Activated T-cell treated with anti-CD3 and anti-CD28 coated beads, Interleukin-2, amount 50 U/mL, for 1 hour (primary cell): ENCODE data around the gene TMEM86B.
"Not testable (repeated sequence)": the region's sequence is repeated elsewhere in the genome, so short reads cannot be mapped to it uniquely, and the experiment has no call there.

Experiments used
- DNase-seq: peaks from one replicate; pipeline ENCODE4 v3.0.0-alpha.2; 2020

TMEM86B gene

DNA sequence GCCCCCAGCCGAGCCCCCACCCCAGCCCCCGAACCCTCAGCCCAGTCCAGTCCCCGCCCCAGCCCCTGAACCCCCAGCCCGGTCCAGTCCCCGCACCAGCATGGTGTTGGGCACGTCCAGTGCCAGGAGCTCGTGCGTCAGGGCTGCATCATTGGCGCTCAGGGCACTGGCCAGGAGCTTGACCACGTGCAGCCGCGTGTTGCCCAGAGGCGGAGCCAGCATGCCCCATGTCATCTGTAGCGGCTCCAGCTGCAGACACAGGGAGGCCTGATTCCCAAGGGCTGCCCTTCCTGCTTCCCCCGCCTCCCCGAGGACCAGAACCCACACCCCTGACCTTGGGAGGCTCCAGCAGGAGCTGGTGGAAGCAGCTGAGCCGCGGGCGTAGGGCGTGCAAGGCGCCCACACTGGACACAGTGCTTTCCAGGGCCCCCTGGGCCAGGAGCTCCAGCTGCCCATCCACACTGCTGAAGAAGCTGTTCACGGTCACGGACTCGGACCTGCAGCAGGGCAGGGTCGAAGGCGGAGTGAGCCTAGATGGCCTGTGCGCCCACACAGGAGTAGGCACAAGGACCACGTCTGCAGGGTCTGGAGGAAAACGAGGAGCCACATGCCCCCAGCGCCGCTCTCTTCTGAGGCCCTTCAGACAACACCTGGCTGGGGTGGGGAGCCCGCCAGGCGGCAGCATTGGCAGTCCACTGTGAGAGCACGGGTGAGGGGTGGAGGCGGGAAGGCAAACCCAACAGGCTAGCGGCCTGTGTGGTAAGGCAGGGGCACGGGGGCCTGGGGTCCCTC lies 12.8 kb upstream of the TMEM86B start:
- DNase-seq: no peak

DNA sequence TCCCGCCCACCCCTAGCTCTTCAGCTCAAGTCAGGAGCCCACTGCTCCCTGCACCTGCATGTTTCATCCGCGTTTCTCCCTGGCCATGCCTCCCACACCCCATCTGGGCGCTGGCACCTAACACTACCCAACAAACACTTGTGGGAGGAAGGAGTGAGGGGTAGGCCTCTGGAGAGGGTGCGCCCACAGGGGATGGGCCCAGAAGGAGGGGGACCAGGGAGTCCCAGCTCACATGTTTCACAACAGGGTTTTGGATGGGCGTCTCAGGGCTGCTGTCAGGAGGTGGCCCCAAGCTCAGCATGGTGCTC lies 12.1 kb upstream of the TMEM86B start:
- no peak for DNase-seq

DNA sequence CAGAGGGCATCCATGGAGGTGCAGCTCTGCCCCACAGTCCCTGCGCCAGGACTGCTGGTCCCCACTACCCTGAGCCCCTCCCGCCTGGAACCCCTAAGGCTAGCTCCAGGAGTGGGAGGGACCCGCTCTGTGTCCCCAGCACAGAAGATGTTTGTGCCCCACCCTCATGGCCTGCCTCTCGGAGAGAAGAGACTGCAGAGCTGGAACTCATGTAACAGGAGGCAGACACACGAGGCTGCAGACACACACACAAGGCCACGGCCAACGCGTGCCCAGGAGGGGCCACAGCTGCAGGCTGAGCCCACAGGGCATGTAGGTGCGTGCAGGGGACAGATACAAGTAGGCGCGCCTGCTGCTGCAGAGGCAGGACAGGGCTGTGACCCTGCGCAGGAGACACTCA lies 10.4 kb upstream of the TMEM86B start:
- DNase-seq: no peak

DNA sequence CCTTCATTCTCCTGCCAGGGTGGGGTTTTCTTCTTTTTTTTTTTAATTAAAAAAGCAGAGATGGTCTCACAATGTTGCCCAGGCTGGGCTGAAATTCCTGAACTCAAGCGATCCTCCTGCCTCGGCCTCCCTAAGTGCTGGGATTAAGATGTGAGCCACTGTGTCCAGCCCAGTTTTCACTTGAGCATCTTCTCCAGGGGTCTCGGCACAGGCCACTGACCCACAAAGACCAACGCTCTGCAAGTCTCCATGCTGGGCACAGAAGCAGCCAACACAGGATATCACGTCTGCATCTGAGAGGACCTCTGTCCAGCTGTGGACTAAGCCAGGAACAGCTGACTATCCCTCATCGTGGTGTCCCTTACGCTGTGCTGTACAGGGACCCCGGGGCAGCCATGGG lies 9.5 kb upstream of the TMEM86B start:
- DNase-seq: no peak

DNA sequence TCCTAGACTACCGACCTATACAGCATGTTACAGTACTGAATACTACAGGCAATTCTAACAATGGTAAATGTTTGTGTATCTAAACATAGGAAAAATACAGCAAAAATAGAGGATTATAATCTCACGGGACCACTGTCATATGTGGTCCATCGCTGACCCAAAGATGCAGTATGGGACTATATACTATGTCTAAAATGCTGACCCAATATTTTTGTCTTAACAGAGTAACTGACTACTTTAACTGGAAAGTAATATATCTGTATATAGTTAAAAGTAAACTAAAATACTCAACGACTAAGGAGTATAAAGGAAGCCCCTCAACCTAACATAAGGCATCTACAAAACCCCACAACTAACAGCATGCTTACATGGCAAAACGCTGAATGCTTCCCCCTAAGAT lies 4.4 kb upstream of the TMEM86B start:
- no peak for DNase-seq

DNA sequence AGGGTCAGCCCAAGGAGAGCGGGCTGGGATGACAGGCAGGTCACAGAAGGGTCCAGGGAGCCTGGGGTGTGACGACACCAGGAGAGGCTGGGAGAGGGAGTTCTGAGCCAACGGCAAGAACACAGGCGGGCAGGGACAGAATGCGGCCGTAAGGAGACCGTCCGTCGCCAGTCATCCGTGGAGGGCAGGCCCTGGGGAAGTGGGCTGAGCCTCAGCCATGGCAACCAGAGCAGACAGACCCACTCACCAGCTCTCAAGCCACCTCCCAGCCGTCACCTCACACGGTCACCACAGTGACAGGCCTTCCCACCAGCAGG lies 3.7 kb upstream of the TMEM86B start:
- no peak for DNase-seq

DNA sequence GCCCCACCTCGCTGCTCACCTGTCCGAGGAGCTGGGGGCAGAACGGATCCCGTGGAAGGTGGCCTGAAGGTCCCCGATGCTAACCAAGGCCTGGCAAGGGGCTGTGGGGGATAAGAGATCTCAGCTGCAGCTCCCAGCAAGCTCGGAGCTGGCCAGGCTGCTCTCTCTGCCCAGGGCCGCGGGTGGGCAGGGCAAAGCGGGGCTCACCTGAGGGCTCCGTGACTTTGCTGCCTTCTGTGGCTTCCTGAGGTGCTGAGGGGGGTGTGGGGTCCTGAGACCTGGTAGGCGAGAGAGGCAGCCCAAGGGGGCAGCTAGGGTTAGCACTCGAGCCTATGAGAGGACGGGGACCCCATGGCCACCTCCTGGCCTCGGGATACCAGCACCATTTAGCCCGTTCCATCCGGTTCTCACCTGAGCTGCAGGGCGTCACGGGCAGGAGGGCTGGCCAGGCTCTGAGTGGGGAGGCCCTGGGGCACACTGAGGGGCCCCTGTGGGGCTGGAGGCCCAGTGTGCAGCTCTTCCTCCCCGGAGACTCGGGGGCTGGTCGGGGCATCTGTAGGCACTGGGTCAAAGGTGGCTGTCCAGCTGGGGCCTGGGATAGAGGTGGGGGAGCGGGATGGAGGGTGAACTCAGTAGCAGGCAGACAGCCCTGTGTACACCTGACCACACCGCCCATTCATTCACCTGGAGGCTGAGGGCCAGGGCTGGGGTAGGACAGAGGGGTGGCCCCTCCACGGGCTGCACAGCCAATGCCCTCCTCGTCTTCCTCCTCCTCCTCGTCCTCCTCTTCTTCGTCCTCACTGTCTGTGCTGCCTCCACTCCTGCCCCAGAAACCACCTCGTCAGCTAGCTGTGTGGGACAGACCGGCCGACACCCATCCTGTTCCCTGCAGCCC lies 3.1 kb upstream of the TMEM86B start:
- no peak for DNase-seq

DNA sequence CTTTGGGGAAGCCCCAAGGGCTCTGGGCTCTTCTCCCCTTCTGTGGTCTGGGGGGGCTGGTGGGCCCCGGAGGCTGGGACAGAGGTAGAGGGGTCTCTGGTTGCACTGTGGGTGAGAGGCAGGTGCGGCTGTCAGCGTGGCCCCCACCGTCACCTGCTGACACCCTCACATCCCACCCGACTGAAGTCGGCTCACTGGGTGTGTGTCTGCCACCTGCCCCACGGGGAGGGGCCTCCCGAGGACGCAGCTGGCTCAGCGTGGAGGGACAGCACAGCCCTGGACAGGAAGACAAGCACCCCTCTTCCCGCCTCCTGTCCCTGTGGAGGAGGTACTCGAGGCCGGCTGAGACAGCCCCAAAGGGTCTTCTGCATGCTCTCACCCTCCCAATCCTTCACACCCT lies 2.2 kb upstream of the TMEM86B start:
- DNase-seq: no peak

DNA sequence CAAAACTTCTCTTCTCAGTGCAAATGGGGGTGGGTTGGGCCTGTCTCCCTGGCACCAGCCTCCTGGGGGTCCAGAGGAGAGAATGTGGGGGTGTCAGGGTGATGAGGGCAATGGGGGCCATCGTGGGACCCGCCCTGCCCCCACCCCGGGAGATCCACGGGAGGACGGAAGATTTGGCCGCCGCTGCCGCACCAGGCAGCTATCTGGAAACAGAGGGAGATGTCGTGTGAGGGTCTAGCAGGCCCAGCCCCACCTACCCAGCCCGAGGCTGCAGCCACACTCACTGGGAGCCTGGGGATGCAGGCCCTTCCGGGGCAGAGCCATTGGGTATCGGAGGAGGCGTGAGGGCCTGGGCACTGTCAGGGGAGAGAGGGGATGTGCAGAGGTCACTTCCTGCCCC lies 1.8 kb upstream of the TMEM86B start:
- DNase-seq: no peak

DNA sequence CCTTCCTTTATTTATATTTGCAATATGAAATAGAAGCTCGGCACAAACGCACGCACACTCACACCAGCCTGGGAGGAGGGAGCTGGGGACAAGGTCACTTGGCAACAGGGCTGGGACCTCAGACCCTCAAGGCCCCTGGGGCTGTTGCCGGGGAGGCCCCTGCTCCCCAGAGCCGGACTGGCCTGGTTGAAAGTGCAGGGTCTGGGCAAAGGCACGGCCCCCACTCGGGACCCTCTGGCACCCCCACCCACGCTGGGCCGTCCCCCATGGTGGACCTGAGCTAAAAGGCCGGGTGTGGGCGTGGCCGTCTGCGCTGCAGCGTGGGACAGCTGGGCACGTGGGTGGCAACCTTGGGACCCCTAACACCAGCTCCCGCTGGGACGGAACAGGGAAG lies 1.2 kb upstream of the TMEM86B start:
- no peak for DNase-seq

DNA sequence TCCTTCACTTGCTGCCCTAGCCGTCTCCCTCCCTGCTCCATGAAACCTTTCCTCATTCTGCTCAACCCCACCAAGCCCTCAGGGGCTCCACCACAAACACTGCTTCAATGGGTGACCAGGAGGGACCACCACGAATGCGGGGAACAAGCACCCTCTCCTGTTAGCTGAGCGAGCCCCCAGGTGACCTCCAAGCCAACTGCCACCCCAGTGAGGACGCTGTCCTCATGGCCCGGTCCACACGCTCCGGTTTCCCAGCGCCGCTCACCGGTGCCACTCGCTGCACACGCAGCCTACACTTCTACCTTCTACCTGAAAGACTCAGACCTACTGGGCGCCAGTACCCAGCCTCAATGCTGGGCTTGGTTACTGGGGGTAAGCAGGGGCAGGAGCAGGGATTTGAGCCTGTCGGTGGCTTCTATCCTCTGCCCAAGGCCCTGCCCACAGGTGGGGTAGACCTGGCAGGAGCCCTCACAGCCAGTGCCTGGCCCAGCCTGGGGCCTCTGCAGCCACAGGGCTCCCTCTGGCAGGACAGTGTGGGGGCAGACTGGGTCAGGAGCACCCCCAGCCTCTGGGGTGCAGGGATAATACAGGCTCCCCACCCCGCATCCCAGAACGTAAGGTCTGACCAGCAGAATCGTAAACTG lies 704 bp upstream of the TMEM86B start:
- DNase-seq: no peak

DNA sequence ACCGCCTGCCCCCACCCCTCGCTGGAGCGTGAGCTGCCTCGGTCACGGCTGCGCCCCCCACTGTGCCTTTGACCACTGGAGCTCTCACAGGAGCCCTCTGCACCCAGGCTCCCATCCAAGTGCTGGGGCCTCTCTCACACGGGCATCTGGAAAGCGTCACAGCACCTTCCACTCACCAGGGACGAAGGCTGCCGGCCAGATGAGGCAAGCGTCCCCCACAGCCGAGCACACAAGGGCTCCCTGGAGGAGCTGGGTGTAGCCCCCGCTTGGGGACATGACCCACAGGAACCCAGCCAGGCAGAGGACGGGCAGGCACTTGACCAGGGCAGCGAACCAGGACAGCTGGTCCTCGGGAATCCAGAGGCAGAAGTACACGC lies 560 bp downstream of the TMEM86B start:
- no peak for DNase-seq

DNA sequence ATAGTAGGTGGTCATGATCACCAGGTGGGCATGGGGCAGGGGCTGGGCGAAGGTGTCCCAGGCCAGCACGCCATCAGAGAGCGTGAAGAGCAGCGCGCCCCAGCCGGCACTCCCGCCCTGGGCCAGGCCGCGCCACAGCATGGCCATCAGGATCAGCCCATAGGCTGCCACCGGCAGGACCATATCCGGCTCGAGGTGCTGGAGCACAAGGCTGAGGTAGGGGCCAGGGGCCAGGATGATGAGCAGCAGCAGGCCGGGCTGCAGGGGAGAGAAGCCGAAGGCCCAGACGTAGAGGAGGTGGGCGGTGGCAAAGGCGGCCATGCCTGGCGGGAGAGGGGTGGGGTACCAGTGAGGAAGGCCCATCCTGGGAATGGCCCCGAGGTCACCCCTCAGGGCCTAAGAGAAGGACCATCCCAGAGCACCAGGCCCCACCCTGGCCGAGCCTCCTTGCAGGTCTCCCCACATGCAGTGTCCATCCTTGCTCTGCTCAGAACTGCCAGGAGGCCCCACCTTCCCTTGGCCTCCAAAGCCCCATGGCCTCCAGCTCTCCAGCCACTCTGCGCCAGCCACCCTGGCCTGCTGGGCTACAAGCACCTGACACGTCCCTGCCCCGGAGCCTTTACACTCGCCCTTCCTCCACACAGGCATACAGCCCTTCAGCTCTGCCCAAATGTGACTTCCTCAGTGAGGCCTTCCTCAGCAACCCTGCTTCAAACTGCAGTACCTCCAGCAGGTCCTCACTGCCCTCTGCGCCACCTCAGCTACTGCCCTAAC lies 1.1 kb downstream of the TMEM86B start:
- DNase-seq: no peak

DNA sequence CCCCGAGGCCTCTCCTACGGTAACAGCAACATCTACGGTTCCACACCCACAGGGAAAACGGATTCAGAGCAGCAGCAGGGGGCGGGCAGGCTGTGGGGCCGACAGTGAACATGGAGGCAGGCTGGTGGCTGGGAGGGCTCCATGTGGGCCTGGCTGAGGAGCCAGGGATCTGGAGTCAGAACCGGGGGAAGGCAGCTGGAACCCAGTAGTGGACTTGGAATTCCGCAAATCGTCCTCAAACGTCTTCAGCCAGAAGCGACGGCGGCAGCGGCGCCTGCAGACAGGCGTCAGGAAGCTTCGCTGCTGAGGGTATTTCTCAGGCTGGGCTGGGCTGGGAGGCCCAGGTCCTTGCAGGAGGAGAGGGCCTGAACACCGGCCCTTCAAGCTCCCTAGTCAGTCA lies 1.8 kb downstream of the TMEM86B start:
- no peak for DNase-seq

DNA sequence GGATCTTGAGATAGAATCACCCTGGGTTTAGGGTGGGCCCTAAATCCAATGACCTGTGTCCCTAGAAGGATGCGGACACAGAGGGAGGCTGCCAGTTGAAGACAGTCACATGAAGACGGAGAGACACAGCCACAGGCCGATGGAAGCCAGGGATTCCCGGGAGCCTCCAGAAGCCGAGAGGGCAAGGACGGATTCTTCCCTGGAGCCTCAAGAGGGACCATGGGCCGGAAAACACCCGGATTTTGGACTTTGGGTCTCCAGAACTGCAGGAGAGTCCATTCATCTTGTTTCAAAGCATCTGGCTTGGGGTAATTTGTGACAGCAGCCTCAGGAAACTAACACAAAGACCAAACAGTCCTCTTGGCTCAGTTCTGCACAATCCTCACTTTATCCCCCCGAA lies 2.3 kb downstream of the TMEM86B start:
- no peak for DNase-seq

DNA sequence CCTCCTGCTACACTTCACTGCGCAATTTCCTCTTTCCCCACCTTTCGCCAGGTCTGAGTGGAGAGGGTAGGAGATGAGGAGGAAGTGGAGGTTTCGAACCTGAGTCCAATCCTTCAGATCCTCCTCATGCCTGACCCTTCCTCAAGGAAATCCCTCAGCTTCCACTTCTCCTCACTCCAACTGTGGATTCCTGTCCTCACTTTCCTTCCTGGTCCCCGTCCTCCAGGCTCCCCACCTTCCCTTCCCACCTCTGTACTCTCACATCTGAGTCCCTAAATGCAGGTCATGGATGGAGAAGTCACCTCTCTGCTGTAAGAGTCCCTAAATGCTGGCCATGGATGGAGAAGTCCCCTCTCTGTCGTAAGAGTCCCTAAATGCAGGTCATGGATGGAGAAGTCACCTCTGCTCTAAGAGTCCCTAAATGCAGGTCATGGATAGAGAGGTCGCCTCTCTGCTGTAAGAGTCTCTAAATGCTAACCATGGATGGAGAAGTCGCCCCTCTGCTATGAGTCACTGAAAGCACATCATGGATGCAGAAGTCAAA lies 3.1 kb downstream of the TMEM86B start:
- DNase-seq: no peak

DNA sequence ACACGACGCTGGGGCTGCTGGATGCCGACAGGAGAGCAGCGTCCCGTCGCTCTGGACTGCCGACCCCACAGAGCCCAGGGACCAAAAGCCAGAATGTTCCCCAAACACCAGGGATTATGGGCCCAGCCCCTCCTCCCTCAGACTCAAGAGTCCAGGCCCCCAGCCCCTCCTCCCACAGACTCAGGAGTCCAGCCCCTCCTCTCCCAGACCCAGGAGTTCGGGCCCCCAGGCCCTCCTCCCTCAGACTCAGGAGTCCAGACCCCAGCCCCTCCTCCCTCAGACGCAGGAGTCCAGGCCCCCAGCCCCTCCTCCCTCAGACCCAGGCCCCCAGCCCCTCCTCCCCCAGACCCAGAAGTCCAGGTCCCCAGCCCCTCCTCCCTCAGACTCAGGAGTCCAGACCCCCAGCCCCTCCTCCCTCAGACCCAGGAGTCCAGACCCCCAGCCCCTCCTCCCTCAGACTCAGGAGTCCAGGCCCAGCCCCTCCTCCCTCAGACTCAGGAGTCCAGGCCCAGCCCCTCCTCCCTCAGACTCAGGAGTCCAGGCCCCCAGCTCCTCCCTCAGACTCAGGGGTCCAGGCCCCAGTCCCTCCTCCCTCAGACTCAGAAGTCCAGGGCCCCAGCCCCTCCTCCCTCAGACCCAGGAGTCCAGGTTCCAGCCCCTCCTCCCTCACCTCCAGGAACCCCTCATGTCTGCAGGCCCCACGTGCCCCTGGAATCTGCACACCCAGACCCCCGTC lies 3.7 kb downstream of the TMEM86B start:
- not testable (repeated sequence) for DNase-seq

DNA sequence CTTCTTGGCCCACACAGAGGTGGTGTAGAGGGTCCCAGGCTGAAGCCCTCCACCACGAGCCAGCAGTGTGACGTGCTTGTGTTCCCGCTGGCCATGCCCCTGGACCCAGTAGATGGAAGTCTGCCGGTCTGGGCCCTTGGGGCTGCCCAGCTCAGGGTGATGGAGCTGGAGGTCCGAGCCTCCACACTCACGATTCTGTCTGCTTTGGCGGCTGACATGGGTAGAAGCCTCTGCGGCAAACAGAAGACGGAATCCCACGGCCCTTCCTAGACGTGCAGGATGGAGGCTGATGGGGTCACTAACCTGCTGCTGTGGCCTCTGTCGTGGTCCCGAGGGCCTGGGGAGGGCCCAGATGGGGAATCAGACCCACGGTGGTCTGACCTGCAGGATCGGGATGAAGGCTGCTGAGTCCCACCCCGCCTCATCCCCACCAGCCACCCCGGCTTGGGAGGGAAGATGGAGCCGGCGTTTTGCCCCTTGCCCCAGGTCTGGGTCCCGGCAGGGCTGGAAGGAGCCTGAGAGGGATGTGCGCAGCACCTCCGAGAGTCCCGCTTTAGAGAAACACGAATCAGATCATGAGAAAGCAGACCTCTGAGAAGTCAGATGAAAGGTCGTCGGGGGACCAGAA lies 4.4 kb downstream of the TMEM86B start:
- no peak for DNase-seq

DNA sequence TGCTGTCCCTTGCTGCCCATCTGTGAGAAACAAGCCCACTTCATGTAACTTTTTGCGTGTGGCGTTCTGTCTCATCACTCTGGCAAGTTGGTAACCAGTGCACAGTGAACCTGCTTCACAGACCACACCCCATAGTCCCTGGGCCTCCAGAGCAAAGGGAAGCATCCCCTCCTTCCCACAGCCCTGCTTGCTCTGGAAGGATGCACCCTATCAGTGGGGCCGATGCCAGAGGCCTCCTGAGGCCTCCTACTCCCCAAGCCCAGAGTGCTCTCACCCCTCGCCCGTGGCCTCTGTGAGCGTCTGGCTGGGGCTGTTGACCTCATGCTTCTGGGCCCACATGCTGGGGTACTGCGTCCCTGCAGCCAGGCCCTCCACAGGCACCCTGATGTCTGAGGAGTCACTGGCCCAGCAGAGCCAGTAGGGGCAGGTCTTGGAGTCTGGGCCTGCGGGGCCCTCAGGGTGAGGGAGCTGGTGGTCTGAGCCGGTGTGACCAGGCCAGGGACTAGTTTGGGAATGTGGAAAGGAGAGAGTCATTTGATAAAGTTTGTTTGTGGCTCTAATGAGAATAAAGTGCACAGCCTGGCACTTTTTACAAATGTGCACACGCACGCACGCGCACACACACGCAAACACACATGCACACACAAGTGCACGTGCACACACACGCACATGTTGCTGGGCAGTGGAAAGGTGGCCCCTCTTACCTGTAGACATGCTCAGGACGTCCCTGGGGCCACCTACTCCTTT lies 5.1 kb downstream of the TMEM86B start:
- no peak for DNase-seq

DNA sequence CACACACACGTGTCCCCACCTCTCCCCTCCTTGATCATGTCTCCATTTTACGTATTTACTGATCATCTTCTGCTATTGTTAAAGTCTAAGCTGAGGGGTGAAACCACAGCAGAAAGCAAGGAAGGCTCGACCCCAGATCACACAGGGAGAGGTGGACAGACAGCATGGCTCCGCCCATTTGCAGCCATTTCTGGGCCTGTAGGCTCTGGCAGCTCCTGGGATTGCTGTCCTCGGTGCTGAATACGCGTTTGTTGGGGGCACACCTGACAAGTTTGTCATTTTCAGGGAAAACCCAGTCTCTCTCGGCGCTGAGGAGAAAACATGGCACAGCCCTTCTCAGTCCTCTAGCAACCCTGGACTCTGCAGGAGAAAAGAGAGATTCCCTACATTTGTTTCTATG lies 8.0 kb downstream of the TMEM86B start:
- DNase-seq: no peak
